H9 (cell line): ENCODE results near the gene ESPL1. TPM values are rescaled to one million over a fixed set of nuclear protein-coding genes. Genes with fewer than 3 reads are reported as not detected.

ENCODE experiments used
- DNase-seq: peaks from one replicate; pipeline ENCODE4 v3.0.0-alpha.2; 2017
- H2AFZ ChIP-seq: one replicate; pipeline ENCODE4 v1.6.1; 2013; ENCODE audit warnings: mild to moderate bottlenecking, low read length, control low read depth, moderate library complexity
- H2AK5ac ChIP-seq: 2 replicates; pipeline ENCODE4 v1.6.1; 2013; ENCODE audit warnings: low read length, control low read depth, mixed read lengths; ENCODE audit not compliant: insufficient read length
- H2BK120ac ChIP-seq: one replicate; pipeline ENCODE4 v1.6.1; 2013; ENCODE audit warnings: low read depth, mild to moderate bottlenecking, low read length, control low read depth, inconsistent platforms; ENCODE audit not compliant: poor library complexity, severe bottlenecking
- H2BK12ac ChIP-seq: 2 replicates; pipeline ENCODE4 v1.6.1; 2013; ENCODE audit warnings: low read length, control low read depth, mixed read lengths, low read depth; ENCODE audit not compliant: insufficient read length
- H2BK15ac ChIP-seq: 2 replicates; pipeline ENCODE4 v1.6.1; 2013; ENCODE audit warnings: low read depth, low read length, control low read depth
- H2BK20ac ChIP-seq: one replicate; pipeline ENCODE4 v1.6.1; 2013; ENCODE audit warnings: low read depth, mild to moderate bottlenecking, low read length, control low read depth, inconsistent platforms; ENCODE audit not compliant: poor library complexity, severe bottlenecking
- H2BK5ac ChIP-seq: 2 replicates; pipeline ENCODE4 v1.6.1; 2013; ENCODE audit warnings: low read length, control low read depth, mixed read lengths; ENCODE audit not compliant: insufficient read length
- H3K14ac ChIP-seq: 2 replicates; pipeline ENCODE4 v1.6.1; 2013; ENCODE audit warnings: low read length, control low read depth; ENCODE audit not compliant: insufficient read depth
- H3K18ac ChIP-seq: 2 replicates; pipeline ENCODE4 v1.6.1; 2013; ENCODE audit warnings: low read depth, mild to moderate bottlenecking, mixed read lengths, low read length, control low read depth; ENCODE audit not compliant: insufficient read length
- H3K23ac ChIP-seq: 2 replicates; pipeline ENCODE4 v1.6.1; 2013; ENCODE audit warnings: low read length, control low read depth, mixed read lengths, low read depth; ENCODE audit not compliant: insufficient read length
- H3K23me2 ChIP-seq: 2 replicates; pipeline ENCODE4 v1.6.1; 2013; ENCODE audit warnings: low read depth, mild to moderate bottlenecking, mixed read lengths, low read length, control low read depth; ENCODE audit not compliant: insufficient read length, poor library complexity, severe bottlenecking
- H3K27ac ChIP-seq: 2 replicates; pipeline ENCODE4 v1.5.1; 2013; ENCODE audit warnings: low read length, control low read depth, mixed read lengths, low read depth; ENCODE audit not compliant: insufficient read length
- H3K27me3 ChIP-seq: 2 replicates; pipeline ENCODE4 v1.6.1; 2013; ENCODE audit warnings: low read length, control low read depth, inconsistent platforms; ENCODE audit not compliant: insufficient read depth
- H3K4ac ChIP-seq: 2 replicates; pipeline ENCODE4 v1.6.1; 2013; ENCODE audit warnings: low read depth, mild to moderate bottlenecking, control low read depth, inconsistent platforms, low read length, moderate library complexity
- H3K4me1 ChIP-seq: 2 replicates; pipeline ENCODE4 v1.6.1; 2013; ENCODE audit warnings: low read length, control low read depth, inconsistent platforms; ENCODE audit not compliant: insufficient read depth
- H3K4me2 ChIP-seq: 2 replicates; pipeline ENCODE4 v1.6.1; 2013; ENCODE audit warnings: low read length, control low read depth, mixed read lengths; ENCODE audit not compliant: insufficient read length, insufficient read depth
- H3K56ac ChIP-seq: 2 replicates; pipeline ENCODE4 v1.6.1; 2013; ENCODE audit warnings: low read depth, mild to moderate bottlenecking, mixed read lengths, low read length, control low read depth; ENCODE audit not compliant: insufficient read length
- H3K79me1 ChIP-seq: 2 replicates; pipeline ENCODE4 v1.6.1; 2013; ENCODE audit warnings: low read depth, mild to moderate bottlenecking, moderate library complexity, low read length, control low read depth, inconsistent platforms; ENCODE audit not compliant: insufficient read depth, poor library complexity, severe bottlenecking
- H3K79me2 ChIP-seq: 2 replicates; pipeline ENCODE4 v1.6.1; 2013; ENCODE audit warnings: low read length, control low read depth, inconsistent platforms; ENCODE audit not compliant: insufficient read depth
- H3K9ac ChIP-seq: 2 replicates; pipeline ENCODE4 v1.6.1; 2013; ENCODE audit warnings: low read length, control low read depth, mixed read lengths; ENCODE audit not compliant: insufficient read length; ENCODE audit errors: extremely low read depth
- H3K9me3 ChIP-seq: one replicate; pipeline ENCODE4 v1.6.1; 2013; ENCODE audit warnings: low read depth, low read length, inconsistent platforms; ENCODE audit not compliant: control insufficient read depth
- H3T11ph ChIP-seq: one replicate; pipeline ENCODE4 v1.6.1; 2013; ENCODE audit warnings: mild to moderate bottlenecking, low read length, control low read depth, inconsistent platforms
- H4K20me1 ChIP-seq: one replicate; pipeline ENCODE4 v1.6.1; 2013; ENCODE audit not compliant: control insufficient read depth, insufficient read length, insufficient read depth
- H4K5ac ChIP-seq: 2 replicates; pipeline ENCODE4 v1.6.1; 2013; ENCODE audit warnings: low read depth, mild to moderate bottlenecking, mixed read lengths, low read length, control low read depth; ENCODE audit not compliant: insufficient read length
- H4K8ac ChIP-seq: replicated peaks from 2 replicates; pipeline ENCODE4 v1.6.1; 2013; ENCODE audit warnings: low read length, control low read depth, mixed read lengths, low read depth; ENCODE audit not compliant: insufficient read length
- H4K91ac ChIP-seq: 2 replicates; pipeline ENCODE4 v1.6.1; 2013; ENCODE audit warnings: low read depth, mild to moderate bottlenecking, moderate library complexity, mixed read lengths, low read length, control low read depth; ENCODE audit not compliant: insufficient read length
- H3K27ac Mint-ChIP-seq, 3 experiments: 2 replicates in 2 of 3; 3 replicates in 1 of 3; pipeline ENCODE4 v1.8.0; 2020 to 2021; ENCODE audit warnings: mixed read lengths in 3 of 3, mild to moderate bottlenecking in 1 of 3, moderate library complexity in 1 of 3
- H3K27me3 Mint-ChIP-seq: 2 replicates; pipeline ENCODE4 v1.8.0; 2021; ENCODE audit warnings: low read depth, mild to moderate bottlenecking, moderate library complexity, mixed read lengths
- H3K36me3 Mint-ChIP-seq, 3 experiments: 2 replicates in 2 of 3; 3 replicates in 1 of 3; pipeline ENCODE4 v1.8.0; 2020 to 2021; ENCODE audit warnings: low read depth in 3 of 3, mixed read lengths in 3 of 3; ENCODE audit not compliant: insufficient read depth in 1 of 3
- H3K4me1 Mint-ChIP-seq, 2 experiments: 2 replicates each; pipeline ENCODE4 v1.8.0; 2020; ENCODE audit warnings: mixed read lengths in 2 of 2
- H3K4me3 Mint-ChIP-seq, 2 experiments: 2 replicates in 1 of 2; 3 replicates in 1 of 2; pipeline ENCODE4 v1.8.0; 2020 to 2021; ENCODE audit warnings: mild to moderate bottlenecking in 2 of 2, mixed read lengths in 2 of 2, moderate library complexity in 1 of 2
- H3K9me3 Mint-ChIP-seq, 2 experiments: 2 replicates in 1 of 2; 3 replicates in 1 of 2; pipeline ENCODE4 v1.8.0; 2020; ENCODE audit warnings: mild to moderate bottlenecking in 2 of 2, mixed read lengths in 2 of 2, moderate library complexity in 1 of 2
- CTCF ChIP-seq: fragments of 200-600 bp; sonication (generic); conservative IDR thresholded peaks from 3 replicates; pipeline ENCODE4 v1.8.0; 2021; ENCODE audit warnings: antibody characterized with exemption, mild to moderate bottlenecking
- WGBS: extraction: QIAGEN DNeasy Blood & Tissue Kit; methylation state at CpG from one replicate; pipeline ENCODE4 v1.1.7; 2013; ENCODE audit warnings: missing lambda C conversion rate, low lambda C conversion rate, mixed read lengths; ENCODE audit not compliant: insufficient read length; ENCODE audit errors: extremely low coverage; 5-methylcytosine and 5-hydroxymethylcytosine counted together
- total RNA-seq: library from RNA; stranded (reverse); gene quantifications from 2 replicates; pipeline ENCODE4 v1.2.1, GENCODE V29; 2021

The ESPL1 gene
- total RNA-seq, 1 experiment from 2014 or later, result 43.2 TPM

DNA sequence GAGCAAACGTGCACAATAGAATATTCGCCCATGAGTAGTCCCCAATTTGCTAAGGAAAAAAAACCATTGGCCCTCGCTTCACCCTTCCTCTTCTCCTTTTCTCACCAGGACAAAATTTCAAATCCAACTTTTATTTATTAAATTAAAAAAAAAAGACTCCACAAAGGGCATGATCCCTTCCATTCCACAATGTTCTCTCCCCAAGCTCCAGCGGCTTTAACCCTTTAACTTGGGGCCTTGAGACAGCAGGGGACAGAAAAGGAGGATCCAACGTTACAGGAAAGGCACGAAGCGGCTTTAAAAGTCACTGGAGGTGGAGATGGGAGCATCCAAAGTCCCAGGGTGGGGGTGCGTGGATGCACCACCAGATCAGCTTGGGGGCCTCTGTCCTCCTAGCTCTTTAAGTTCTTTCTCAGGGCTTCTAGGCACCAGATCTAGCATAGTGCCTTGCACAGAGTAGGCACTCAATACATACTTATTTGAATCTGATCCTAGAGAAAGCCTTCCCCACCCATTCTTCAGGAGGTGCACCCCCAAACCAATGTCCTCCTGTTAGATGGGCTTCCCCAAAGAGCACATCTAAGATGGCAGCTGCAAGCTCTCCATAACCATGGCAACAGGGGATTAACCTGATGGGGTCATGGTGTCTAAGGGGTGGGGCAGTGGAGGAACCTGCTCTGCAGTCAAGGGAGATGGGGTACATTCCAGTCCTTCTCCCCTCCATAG lies 58.5 kb downstream of the ESPL1 start:
- whole genome bisulfite sequencing, result no CpG with 5 or more reads among the region's 8 CpGs
- no peak overlapping the region for H3T11ph ChIP-seq
- Mint-ChIP-seq H3K36me3 (no peaks in the 10 kb centered on the region; a peak in 1 of 7 replicates), H3K9me3 (no peaks in the 10 kb centered on the region; a peak in 1 of 5 replicates), H3K27me3 (peaks cover 85% of the 10 kb centered on the region), H3K4me3 (peak overlapping the region in 1 of 2 experiments; percentile 78; a peak in 3 of 5 replicates), H3K4me1 (peaks cover 22 to 39% of the 10 kb centered on the region in 2 experiments), H3K27ac (no peak overlapping the region)
- H3K14ac ChIP-seq, result no peak overlapping the region
- no peak overlapping the region for H4K5ac ChIP-seq
- H3K4me1 ChIP-seq, result no peaks in the 10 kb centered on the region
- no peaks in the 10 kb centered on the region for H4K20me1 ChIP-seq
- H3K23ac ChIP-seq, result no peak overlapping the region
- H3K9ac ChIP-seq, result no peak overlapping the region
- no peak overlapping the region for H3K4me2 ChIP-seq
- H2BK15ac ChIP-seq, result no peak overlapping the region
- no peak overlapping the region for H3K56ac ChIP-seq
- no peak for DNase-seq
- H3K4ac ChIP-seq, result no peak overlapping the region
- H4K8ac ChIP-seq, result no peak overlapping the region
- H3K79me1 ChIP-seq, result no peaks in the 10 kb centered on the region
- no peak overlapping the region for H4K91ac ChIP-seq
- H2BK120ac ChIP-seq, result no peak overlapping the region
- no peak overlapping the region for H2AFZ ChIP-seq
- no peak for TF ChIP-seq CTCF
- no peaks in the 10 kb centered on the region for H3K79me2 ChIP-seq
- H3K23me2 ChIP-seq, result peaks cover 17% of the 10 kb centered on the region
- H2BK5ac ChIP-seq, result no peak overlapping the region
- H2BK20ac ChIP-seq, result no peak overlapping the region
- no peak overlapping the region for H2AK5ac ChIP-seq
- H3K9me3 ChIP-seq, result no peaks in the 10 kb centered on the region
- H2BK12ac ChIP-seq, result no peak overlapping the region
- H3K18ac ChIP-seq, result no peak overlapping the region
- no peak overlapping the region for H3K27ac ChIP-seq
- H3K27me3 ChIP-seq, result peaks cover 18% of the 10 kb centered on the region
